Psoas muscle (tissue), 8 donors: ENCODE measurements around the gene BRAT1. TPM values are rescaled to one million over a fixed set of nuclear protein-coding genes. Genes with fewer than 3 reads are reported as not detected.

Source experiments
- ATAC-seq, 4 donors: fragments of 200-7000 bp; cut with Tn5 transposase; one replicate each; pipeline ENCODE4 v1.9.1; 2020; ENCODE audit warnings: moderate library complexity in 3 of 4, mild to moderate bottlenecking in 2 of 4
- DNase-seq, 2 donors: peaks; one replicate each; pipeline ENCODE4 v3.0.0-alpha.2; 2020
- H3K27ac ChIP-seq: fragments of 200-600 bp; one replicate; pipeline ENCODE4 v1.8.0; 2022
- H3K27me3 ChIP-seq, 3 donors: fragments of 200-600 bp in 1 of 3; one replicate each; pipeline versions ENCODE4 v1.6.1 to v1.8.0; 2013 to 2022; ENCODE audit warnings: low read length in 2 of 3, mild to moderate bottlenecking in 2 of 3, moderate library complexity in 1 of 3; ENCODE audit not compliant: insufficient read depth in 3 of 3
- H3K36me3 ChIP-seq, 2 donors: fragments of 200-600 bp in 1 of 2; one replicate each; pipeline versions ENCODE4 v1.6.1 to v1.8.0; 2013 to 2022; ENCODE audit warnings: low read depth in 1 of 2, mild to moderate bottlenecking in 1 of 2, moderate library complexity in 1 of 2; ENCODE audit not compliant: insufficient read depth in 1 of 2
- H3K4me1 ChIP-seq: fragments of 200-600 bp; one replicate; pipeline ENCODE4 v1.8.0; 2022
- H3K4me3 ChIP-seq: fragments of 200-600 bp; one replicate; pipeline ENCODE4 v1.8.0; 2022; ENCODE audit warnings: mild to moderate bottlenecking
- H3K9me3 ChIP-seq: fragments of 200-600 bp; one replicate; pipeline ENCODE4 v1.8.0; 2022
- CTCF ChIP-seq: fragments of 200-600 bp; IDR thresholded peaks from one replicate; pipeline ENCODE4 v1.8.0; 2022; ENCODE audit warnings: antibody characterized with exemption
- WGBS, 3 donors: extraction: QIAGEN DNeasy Blood & Tissue Kit; methylation state at CpG; one replicate each; pipeline versions ENCODE4 v1.1.6 to v1.1.7; 2013; 5-methylcytosine and 5-hydroxymethylcytosine counted together
- intact Hi-C, 2 donors: fragments of 100-400 bp; cut with DNase I; formaldehyde crosslinking; loops; one replicate each; pipeline versions ENCODE4 v1.11.0 to v1.14.2; 2022
- polyA plus RNA-seq, 3 donors: library from polyadenylated mRNA; stranded (reverse); fragments of 200-250 nt; gene quantifications; one replicate each; pipeline ENCODE4 v1.2.3, GENCODE V29; 2013
- total RNA-seq, 4 donors: library from RNA; stranded (reverse); fragmentation: NEBNext Ultra II Directional in 2 of 4; extraction: Animal tissue kit (Norgen Biotek cat#: 25700) in 2 of 4; gene quantifications; one replicate each; pipeline versions ENCODE4 v1.2.1 to v1.2.4, GENCODE V29; 2021 to 2023
- donor health status: healthy with polysubstance abuse.
- donor health status: DM: no; HTN: no; CAD: no; lungs with moderate emphysema.
- donor health status: Bipolar disorder and iron deficiency.
- donor health status: healthy.
- donor health status: DM: yes; HTN: yes; CAD: no.
- donor health status: DM: no; HTN: no; CAD: no.
- donor health status: DM: no; HTN: no; CAD: no.
- donor health status: DM: yes; HTN: yes; CAD: no.

Gene BRAT1
- total and polyA plus RNA-seq, 7 donors, result 11.9 to 14.8 (median 13.2) TPM

GRCh38 chr7:2493205-2494164 is 61.8 kb downstream of the BRAT1 start:
- H3K27me3 ChIP-seq, result peaks cover 0 to 42% (median 11%) of the 10 kb centered on the region in 3 donors
- intact Hi-C loops, result no loop called here
- 39 to 40% (median 40%) methylated on average over 10 of the region's 11 CpGs for WGBS, 3 donors
- ATAC-seq, result no peak
- H3K36me3 ChIP-seq, result no peaks in the 10 kb centered on the region
- H3K27ac ChIP-seq, result no peak overlapping the region
- DNase-seq, result no peak
- no peak overlapping the region for H3K4me3 ChIP-seq
- TF ChIP-seq CTCF, result no peak
- peaks cover 5% of the 10 kb centered on the region for H3K4me1 ChIP-seq
- no peaks in the 10 kb centered on the region for H3K9me3 ChIP-seq

GRCh38 chr7:2492038-2492437 is 63.3 kb downstream of the BRAT1 start:
- 96 to 98% (median 98%) methylated on average over 2 of the region's 2 CpGs for WGBS, 3 donors
- intact Hi-C loops, result no loop called here
- no peak overlapping the region for H3K4me3 ChIP-seq
- H3K27ac ChIP-seq, result no peak overlapping the region
- ATAC-seq (no peak), DNase-seq (no peak)
- H3K36me3 ChIP-seq, result no peaks in the 10 kb centered on the region
- TF ChIP-seq CTCF, result no peak
- peaks cover 14% of the 10 kb centered on the region for H3K4me1 ChIP-seq
- no peaks in the 10 kb centered on the region for H3K9me3 ChIP-seq
- peaks cover 0 to 44% (median 8%) of the 10 kb centered on the region in 3 donors for H3K27me3 ChIP-seq

GRCh38 chr7:2490181-2490651 is 65.1 kb downstream of the BRAT1 start:
- no peak for TF ChIP-seq CTCF

GRCh38 chr7:2488681-2489080 is 66.6 kb downstream of the BRAT1 start:
- H3K4me1 ChIP-seq, result peaks cover 14% of the 10 kb centered on the region
- 15 to 24% (median 20%) methylated on average over 9 of the region's 9 CpGs for WGBS, 3 donors
- peaks cover 0 to 23% (median 4%) of the 10 kb centered on the region in 3 donors for H3K27me3 ChIP-seq
- no peak overlapping the region for H3K4me3 ChIP-seq
- H3K36me3 ChIP-seq, result no peaks in the 10 kb centered on the region
- H3K9me3 ChIP-seq, result no peaks in the 10 kb centered on the region
- TF ChIP-seq CTCF, result no peak
- no peak for DNase-seq
- no peak overlapping the region for H3K27ac ChIP-seq
- intact Hi-C loops, result no loop called here
- ATAC-seq, result peak in 2 of 4 donors; percentile 2 to 25

More at GRCh38 chr7:2490181-2490651, 65.1 kb downstream of the BRAT1 start:
- ATAC-seq (no peak), DNase-seq (no peak)
- intact Hi-C loops, result no loop called here
- H3K27ac ChIP-seq, result peak overlapping the region; percentile 36
- WGBS, 3 donors, result 52 to 54% (median 54%) methylated on average over 13 of the region's 13 CpGs
- H3K27me3 ChIP-seq, result peaks cover 0 to 32% (median 5%) of the 10 kb centered on the region in 3 donors
- peaks cover 14% of the 10 kb centered on the region for H3K4me1 ChIP-seq
- H3K9me3 ChIP-seq, result no peaks in the 10 kb centered on the region
- no peaks in the 10 kb centered on the region for H3K36me3 ChIP-seq
- no peak overlapping the region for H3K4me3 ChIP-seq
